ENCODE measurements around the gene UCHL5.
"Not testable (repeated sequence)": the region's sequence is repeated elsewhere in the genome, so short reads cannot be mapped to it uniquely, and the experiment has no call there.

GRCh38 chr1:192986748-192987334 is 72.3 kb downstream of the UCHL5 start:
- not testable (repeated sequence) for TF ChIP-seq CTCF, POLR2A, POLR2AphosphoS5 (IDR thresholded peaks at IDR 0.05)
